ENCODE measurements around the gene FBXW12.
A peak's percentile ranks its signal among the peaks of the same experiment; 100 is the strongest.

FBXW12 gene

DNA sequence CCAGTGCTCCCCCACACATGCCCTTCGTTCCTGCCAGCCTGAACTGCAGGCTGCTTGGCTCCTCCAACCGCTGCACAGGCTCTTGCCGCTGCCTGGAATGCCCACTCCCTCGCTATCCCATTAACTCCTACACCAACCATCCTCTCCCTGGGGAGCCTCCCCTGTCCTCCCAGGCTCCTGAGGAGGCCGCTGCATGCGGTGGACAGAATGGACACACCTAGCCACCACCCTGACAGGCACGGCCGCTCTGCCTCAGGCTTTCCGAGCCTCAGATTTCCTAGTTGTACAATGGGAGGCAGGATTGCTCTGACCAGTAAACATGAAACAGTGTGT lies 55.6 kb downstream of the FBXW12 start:
- Histone ChIP-seq H3K4me2 (peak overlapping the region; percentile 98), H3K27ac (peak overlapping the region; percentile 98), H3K4me3 (peak overlapping the region; percentile 95), H3K27me3 (no peaks in the 10 kb centered on the region), H3K9me3 (no peaks in the 10 kb centered on the region), H4K20me1 (peaks cover 55% of the 10 kb centered on the region), H3K36me3 (peaks cover 36% of the 10 kb centered on the region), H3K9ac (peak overlapping the region; percentile 98), H3K4me1 (peaks cover 67% of the 10 kb centered on the region)
- no peak for TF ChIP-seq Cebpa-rat (IDR thresholded peaks at IDR 0.05)

GRCh38 chr3:48428088-48428571 lies 56.1 kb downstream of the FBXW12 start:
- Histone ChIP-seq H3K9ac (peak overlapping the region; percentile 98), H4K20me1 (peaks cover 49% of the 10 kb centered on the region), H3K27ac (peak overlapping the region; percentile 98), H3K4me3 (peak overlapping the region; percentile 95), H3K4me1 (peaks cover 61% of the 10 kb centered on the region), H3K36me3 (peaks cover 36% of the 10 kb centered on the region), H3K27me3 (no peaks in the 10 kb centered on the region), H3K4me2 (peak overlapping the region; percentile 98), H3K9me3 (no peaks in the 10 kb centered on the region)
- TF ChIP-seq Cebpa-rat (IDR thresholded peaks at IDR 0.05) = no peak

GRCh38 chr3:48428572-48429316 lies 56.7 kb downstream of the FBXW12 start:
- H3K4me3 ChIP-seq = peak overlapping the region; percentile 95
- peaks cover 55% of the 10 kb centered on the region for H3K4me1 ChIP-seq
- H3K27ac ChIP-seq = peak overlapping the region; percentile 98
- peaks cover 36% of the 10 kb centered on the region for H3K36me3 ChIP-seq
- no peak for TF ChIP-seq Cebpa-rat (IDR thresholded peaks at IDR 0.05)
- no peaks in the 10 kb centered on the region for H3K9me3 ChIP-seq
- no peaks in the 10 kb centered on the region for H3K27me3 ChIP-seq
- H3K4me2 ChIP-seq = peak overlapping the region; percentile 98
- H4K20me1 ChIP-seq = peaks cover 43% of the 10 kb centered on the region
- peak overlapping the region; percentile 98 for H3K9ac ChIP-seq

GRCh38 chr3:48429317-48429959 lies 57.4 kb downstream of the FBXW12 start:
- no peaks in the 10 kb centered on the region for H3K9me3 ChIP-seq
- H3K27me3 ChIP-seq = no peaks in the 10 kb centered on the region
- H3K4me2 ChIP-seq = peak overlapping the region; percentile 98
- peak overlapping the region; percentile 98 for H3K27ac ChIP-seq
- H4K20me1 ChIP-seq = peaks cover 36% of the 10 kb centered on the region
- peak overlapping the region; percentile 98 for H3K9ac ChIP-seq
- TF ChIP-seq Cebpa-rat (IDR thresholded peaks at IDR 0.05) = no peak
- peaks cover 50% of the 10 kb centered on the region for H3K4me1 ChIP-seq
- peaks cover 36% of the 10 kb centered on the region for H3K36me3 ChIP-seq
- H3K4me3 ChIP-seq = peak overlapping the region; percentile 95

GRCh38 chr3:48429960-48430707 lies 58.1 kb downstream of the FBXW12 start, which contains the start of gene PLXNB1:
PLXNB1 (minus strand) TSS chr3:48430086; CDS start chr3:48424611, 5,475 bp downstream.
- peaks cover 29% of the 10 kb centered on the region for H4K20me1 ChIP-seq
- no peaks in the 10 kb centered on the region for H3K9me3 ChIP-seq
- peaks cover 48% of the 10 kb centered on the region for H3K4me1 ChIP-seq
- no peak for TF ChIP-seq Cebpa-rat (IDR thresholded peaks at IDR 0.05)
- peak within 1 kb of the TSS; percentile 98 for H3K9ac ChIP-seq
- peak within 1 kb of the TSS; percentile 95 for H3K4me3 ChIP-seq
- H3K27me3 ChIP-seq = no peaks in the 10 kb centered on the region
- peak within 1 kb of the TSS; percentile 98 for H3K27ac ChIP-seq
- H3K36me3 ChIP-seq = peaks cover 35% of the 10 kb centered on the region
- peak within 1 kb of the TSS; percentile 98 for H3K4me2 ChIP-seq

DNA sequence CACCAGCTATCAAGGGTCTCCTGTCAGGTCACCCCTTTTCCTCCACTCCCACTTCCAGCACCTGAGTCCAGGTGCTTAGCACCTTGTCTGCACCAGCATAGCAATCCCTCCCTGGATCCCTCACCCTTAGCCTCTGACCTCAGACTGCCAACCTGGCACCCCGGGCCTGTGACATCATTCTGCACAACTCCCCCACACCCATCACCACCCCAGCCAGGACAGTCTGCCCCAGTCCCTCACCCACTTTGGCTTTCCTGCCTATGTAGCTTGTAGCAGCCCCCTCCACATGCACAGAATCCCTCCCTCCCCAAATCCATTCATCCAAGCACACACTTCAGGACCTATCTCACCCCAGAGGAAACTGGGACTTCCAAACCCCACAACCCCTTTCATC lies 58.7 kb downstream of the FBXW12 start:
- no peak for TF ChIP-seq Cebpa-rat (IDR thresholded peaks at IDR 0.05)
- Histone ChIP-seq H3K36me3 (peaks cover 30% of the 10 kb centered on the region), H3K9me3 (no peaks in the 10 kb centered on the region), H3K27ac (peak overlapping the region; percentile 98; the same call in 1 of the 2 replicates), H3K27me3 (no peaks in the 10 kb centered on the region), H3K4me2 (peak overlapping the region; percentile 98), H3K4me3 (no peak overlapping the region), H3K9ac (no peak overlapping the region), H4K20me1 (peaks cover 24% of the 10 kb centered on the region), H3K4me1 (peaks cover 42% of the 10 kb centered on the region)

DNA sequence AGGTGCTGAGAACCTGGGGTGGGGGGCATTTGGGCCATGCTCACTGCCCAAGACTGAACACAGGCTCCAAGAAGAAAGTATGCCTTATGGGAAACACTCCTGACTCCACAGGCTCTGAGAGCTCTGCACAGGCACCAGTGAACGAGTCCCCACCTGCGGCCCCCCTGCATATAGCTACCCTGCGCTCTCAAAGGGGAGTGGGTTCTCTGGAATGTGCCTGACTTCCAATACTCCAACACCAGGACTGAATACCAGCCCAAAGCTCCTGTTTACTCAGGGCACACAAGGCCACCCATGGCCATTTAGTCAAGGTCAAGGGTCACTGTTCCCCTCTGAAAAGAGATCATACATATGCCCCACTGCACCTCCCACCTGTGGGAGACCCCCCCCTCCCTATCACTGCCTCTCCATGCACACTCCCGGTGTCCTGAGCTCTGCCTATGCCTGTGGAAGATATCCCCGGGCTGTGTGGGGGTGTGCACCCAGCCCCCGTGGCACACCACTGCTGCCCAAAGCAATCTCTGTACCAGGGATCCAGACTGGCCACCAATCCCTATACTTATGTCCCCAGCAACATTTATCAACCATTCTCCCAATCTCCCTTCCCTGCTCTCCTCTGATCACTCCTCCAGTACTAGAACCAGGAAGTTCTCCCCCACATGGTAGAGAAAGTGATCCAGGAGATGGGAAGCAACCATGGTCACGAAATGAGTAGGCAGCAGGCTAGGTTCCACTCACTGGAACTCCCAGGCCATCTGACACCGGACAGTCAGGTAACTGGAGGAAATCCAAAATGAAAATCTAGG lies 59.4 kb downstream of the FBXW12 start:
- Histone ChIP-seq H3K9ac (no peak overlapping the region), H3K4me2 (no peak overlapping the region), H3K27me3 (no peaks in the 10 kb centered on the region), H3K4me3 (no peak overlapping the region), H3K4me1 (peaks cover 39% of the 10 kb centered on the region), H3K27ac (no peak overlapping the region), H3K36me3 (peaks cover 30% of the 10 kb centered on the region), H4K20me1 (peaks cover 16% of the 10 kb centered on the region), H3K9me3 (no peaks in the 10 kb centered on the region)
- TF ChIP-seq Cebpa-rat (IDR thresholded peaks at IDR 0.05) = no peak

- H3K27me3 ChIP-seq = no peaks in the 10 kb centered on the region
Observed at GRCh38 chr3:48432411-48433371, 60.7 kb downstream of the FBXW12 start.

More at GRCh38 chr3:48432411-48433371, 60.7 kb downstream of the FBXW12 start:
- H3K4me2 ChIP-seq = no peak overlapping the region
- TF ChIP-seq Cebpa-rat (IDR thresholded peaks at IDR 0.05) = no peak
- peaks cover 32% of the 10 kb centered on the region for H3K4me1 ChIP-seq
- H4K20me1 ChIP-seq = peaks cover 7% of the 10 kb centered on the region; the same call in 1 of the 2 replicates
- no peak overlapping the region for H3K4me3 ChIP-seq
- H3K9me3 ChIP-seq = no peaks in the 10 kb centered on the region
- no peak overlapping the region for H3K27ac ChIP-seq
- H3K36me3 ChIP-seq = peaks cover 30% of the 10 kb centered on the region
- H3K9ac ChIP-seq = no peak overlapping the region
